Measurements from ENCODE around the gene TOPAZ1.

Gene TOPAZ1

DNA sequence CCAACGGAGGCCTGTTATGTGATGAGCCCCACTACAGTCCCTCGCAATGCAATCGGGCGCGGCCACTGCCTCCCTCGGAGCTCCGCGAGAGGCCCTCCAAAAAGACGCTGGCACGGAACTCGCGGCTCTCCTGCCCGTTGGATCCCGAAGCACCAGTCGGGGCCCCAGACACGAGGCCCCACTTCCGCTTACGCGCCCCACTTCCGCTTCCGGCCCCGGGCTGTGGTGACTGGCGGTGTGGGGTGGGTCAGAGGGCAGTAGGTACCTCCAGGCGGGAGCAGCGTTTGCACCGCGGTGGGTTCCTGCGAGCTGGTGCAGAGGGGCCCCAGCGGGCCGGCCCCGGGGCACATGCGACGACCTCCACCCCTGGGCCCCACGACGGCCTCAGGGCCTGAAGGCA, at the start of gene TOPAZ1:
Gene TOPAZ1 (plus strand): TSS at position 181 of the 400 bp plus-strand sequence. CDS start 168 bp downstream, at position 349.
- Mint-ChIP-seq H3K27me3 (ENCODE audit: low read depth, poor library complexity) (peaks cover 9% of the 10 kb centered on the region), H3K4me1 (peaks cover 8% of the 10 kb centered on the region), H3K4me3 (no peak within 1 kb of the TSS), H3K36me3 (ENCODE audit: low read depth) (no peaks in the 10 kb centered on the region), H3K9me3 (peaks cover 10% of the 10 kb centered on the region), H3K27ac (no peak within 1 kb of the TSS)
- no peak for DNase-seq
- TF ChIP-seq, protein P1, sequence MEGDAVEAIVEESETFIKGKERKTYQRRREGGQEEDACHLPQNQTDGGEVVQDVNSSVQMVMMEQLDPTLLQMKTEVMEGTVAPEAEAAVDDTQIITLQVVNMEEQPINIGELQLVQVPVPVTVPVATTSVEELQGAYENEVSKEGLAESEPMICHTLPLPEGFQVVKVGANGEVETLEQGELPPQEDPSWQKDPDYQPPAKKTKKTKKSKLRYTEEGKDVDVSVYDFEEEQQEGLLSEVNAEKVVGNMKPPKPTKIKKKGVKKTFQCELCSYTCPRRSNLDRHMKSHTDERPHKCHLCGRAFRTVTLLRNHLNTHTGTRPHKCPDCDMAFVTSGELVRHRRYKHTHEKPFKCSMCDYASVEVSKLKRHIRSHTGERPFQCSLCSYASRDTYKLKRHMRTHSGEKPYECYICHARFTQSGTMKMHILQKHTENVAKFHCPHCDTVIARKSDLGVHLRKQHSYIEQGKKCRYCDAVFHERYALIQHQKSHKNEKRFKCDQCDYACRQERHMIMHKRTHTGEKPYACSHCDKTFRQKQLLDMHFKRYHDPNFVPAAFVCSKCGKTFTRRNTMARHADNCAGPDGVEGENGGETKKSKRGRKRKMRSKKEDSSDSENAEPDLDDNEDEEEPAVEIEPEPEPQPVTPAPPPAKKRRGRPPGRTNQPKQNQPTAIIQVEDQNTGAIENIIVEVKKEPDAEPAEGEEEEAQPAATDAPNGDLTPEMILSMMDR (IDR thresholded peaks at IDR 0.05) = no peak

DNA sequence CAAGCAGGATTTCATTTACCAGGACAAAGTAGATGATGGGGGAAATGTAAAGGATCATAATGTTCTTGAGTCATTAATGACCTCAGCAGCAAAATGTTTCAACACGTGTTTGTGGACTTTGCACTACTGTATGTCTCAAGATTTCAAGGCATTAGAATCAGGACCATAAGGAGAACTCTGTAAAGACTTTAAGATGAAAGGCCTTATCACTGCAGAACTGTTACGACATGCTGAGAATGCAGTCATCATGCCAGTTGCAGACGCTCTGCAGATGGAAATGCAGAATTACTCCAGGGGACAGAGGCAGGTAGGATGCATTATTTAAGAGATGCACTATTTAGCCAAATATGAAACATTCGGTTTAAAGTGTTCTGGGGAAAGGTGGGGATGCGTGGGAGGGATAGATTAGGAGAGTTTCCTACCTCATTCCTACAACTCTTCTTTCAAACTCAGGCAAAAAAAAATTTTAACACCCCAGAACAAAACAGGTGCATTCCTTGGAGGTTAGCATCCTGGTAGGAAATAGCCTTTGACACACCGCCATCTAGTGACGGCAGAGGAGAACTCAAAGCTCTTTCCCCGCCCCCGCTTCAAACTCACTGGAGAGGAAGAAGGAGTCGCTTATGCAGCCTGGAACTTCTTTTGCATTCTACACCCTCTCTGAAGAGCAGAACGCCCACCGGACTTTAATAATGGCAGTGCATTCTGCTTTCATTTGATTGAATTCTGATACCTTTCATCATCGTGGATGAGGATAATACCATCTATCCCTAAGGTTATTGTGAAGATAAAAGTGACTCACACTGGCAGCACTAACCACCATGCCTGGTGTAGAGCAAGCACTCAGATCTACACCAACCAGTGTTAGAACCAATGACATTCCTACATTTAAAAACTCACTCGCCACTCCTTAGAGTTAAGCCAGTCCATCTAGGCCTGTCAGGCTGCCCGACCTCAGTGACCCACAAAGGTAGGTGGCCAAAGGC, 43.1 kb upstream of the TOPAZ1 start:
- Mint-ChIP-seq H3K36me3 (ENCODE audit: low read depth) (no peaks in the 10 kb centered on the region), H3K27me3 (ENCODE audit: low read depth, poor library complexity) (peaks cover 32% of the 10 kb centered on the region), H3K27ac (no peak overlapping the region), H3K4me1 (no peaks in the 10 kb centered on the region), H3K9me3 (peaks cover 6% of the 10 kb centered on the region), H3K4me3 (no peak overlapping the region)
- TF ChIP-seq, protein P1 (IDR thresholded peaks at IDR 0.05) = peak; percentile 74
- DNase-seq = peak; percentile 78

DNA sequence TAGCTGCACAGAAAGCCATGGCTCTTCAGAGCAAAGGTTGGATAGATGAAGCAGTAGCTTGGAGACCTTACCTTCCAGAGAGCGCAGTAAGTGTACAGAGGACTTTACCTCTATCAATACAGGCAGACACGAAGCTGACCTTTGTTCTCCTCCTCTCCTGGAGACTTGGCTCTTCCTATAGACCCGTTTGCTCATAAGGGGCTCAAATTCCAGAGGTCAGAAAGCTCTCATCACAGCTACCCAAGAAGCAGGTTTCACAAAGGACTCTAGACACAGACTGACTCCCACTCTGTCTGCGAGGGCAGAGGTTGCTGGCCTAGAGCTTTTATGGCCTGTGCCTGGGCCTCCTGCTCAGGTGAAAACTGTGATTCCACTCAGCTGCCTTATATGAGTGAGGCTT, 35.4 kb upstream of the TOPAZ1 start:
- peak overlapping the region; percentile 46 for H3K27ac Mint-ChIP-seq
- TF ChIP-seq, protein P1 (IDR thresholded peaks at IDR 0.05) = no peak
- DNase-seq = no peak
- no peaks in the 10 kb centered on the region for H3K36me3 Mint-ChIP-seq (ENCODE audit: low read depth)
- peaks cover 15% of the 10 kb centered on the region for H3K27me3 Mint-ChIP-seq (ENCODE audit: low read depth, poor library complexity)
- no peaks in the 10 kb centered on the region for H3K9me3 Mint-ChIP-seq
- H3K4me3 Mint-ChIP-seq = no peak overlapping the region
- H3K4me1 Mint-ChIP-seq = peaks cover 5% of the 10 kb centered on the region

DNA sequence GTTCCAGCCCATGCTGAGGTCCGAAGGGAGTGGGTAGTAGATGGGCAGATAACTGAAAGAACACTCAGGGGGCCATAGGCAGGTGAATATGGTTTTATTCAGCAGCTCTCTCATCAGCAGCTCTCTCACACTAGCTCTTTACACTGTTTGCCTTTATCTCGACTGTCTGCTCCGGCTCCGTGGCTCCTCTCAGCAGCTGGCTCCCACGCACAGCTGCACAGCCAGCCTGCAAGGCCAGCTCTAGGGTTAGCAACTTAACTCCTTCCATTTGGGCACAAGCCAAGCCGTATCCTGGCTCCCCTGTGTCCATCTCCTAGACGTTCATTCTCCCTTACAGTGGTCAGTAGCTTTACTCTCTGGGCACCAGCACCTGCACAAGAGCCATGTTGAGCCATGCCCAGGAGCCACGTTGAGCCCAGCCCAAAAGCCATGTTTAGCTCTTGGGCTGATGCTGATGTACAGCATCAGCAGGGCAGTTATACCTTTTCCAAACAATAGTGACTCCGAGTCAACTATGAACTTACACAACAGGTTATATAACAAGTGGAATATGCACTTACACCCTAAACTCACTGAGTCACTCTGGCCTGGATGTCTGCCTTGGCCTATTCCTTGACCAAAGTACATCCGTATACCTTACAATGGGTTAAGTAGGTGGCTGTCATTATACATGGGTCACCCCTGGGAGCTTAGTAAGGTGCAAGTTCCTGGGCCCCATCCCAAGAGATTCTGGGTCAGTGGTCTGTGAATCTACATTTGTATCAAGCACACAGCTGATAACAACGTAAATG, 34.6 kb upstream of the TOPAZ1 start:
- Mint-ChIP-seq H3K4me3 (no peak overlapping the region), H3K36me3 (ENCODE audit: low read depth) (no peaks in the 10 kb centered on the region), H3K9me3 (no peaks in the 10 kb centered on the region), H3K4me1 (peaks cover 5% of the 10 kb centered on the region), H3K27me3 (ENCODE audit: low read depth, poor library complexity) (peaks cover 10% of the 10 kb centered on the region), H3K27ac (no peak overlapping the region)
- no peak for DNase-seq
- TF ChIP-seq, protein P1 (IDR thresholded peaks at IDR 0.05) = no peak

DNA sequence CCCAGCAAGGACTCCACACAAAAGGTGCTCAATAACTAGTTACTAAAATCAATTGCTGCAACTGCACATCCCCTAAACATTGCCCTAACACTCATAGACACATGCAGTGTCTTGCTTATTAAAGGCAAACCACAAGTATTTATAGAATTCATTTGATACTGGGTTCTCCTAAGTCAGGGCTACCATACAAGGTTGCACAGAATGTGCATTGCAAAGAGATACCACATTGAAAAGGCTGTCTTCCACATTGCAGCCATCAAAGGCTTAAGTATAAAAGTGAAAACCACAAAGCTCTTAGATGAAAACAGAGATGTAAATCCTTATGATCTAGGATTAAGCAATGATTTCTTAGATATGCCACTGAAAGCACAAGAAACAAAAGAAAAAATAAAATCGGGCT, 33.6 kb upstream of the TOPAZ1 start:
- TF ChIP-seq, protein P1 (IDR thresholded peaks at IDR 0.05) = no peak
- H3K9me3 Mint-ChIP-seq = no peaks in the 10 kb centered on the region
- no peak for DNase-seq
- no peak overlapping the region for H3K27ac Mint-ChIP-seq
- no peaks in the 10 kb centered on the region for H3K36me3 Mint-ChIP-seq (ENCODE audit: low read depth)
- H3K4me1 Mint-ChIP-seq = peaks cover 5% of the 10 kb centered on the region
- no peak overlapping the region for H3K4me3 Mint-ChIP-seq
- H3K27me3 Mint-ChIP-seq (ENCODE audit: low read depth, poor library complexity) = peaks cover 7% of the 10 kb centered on the region

Data from nephron progenitor cell (in vitro differentiated cells).